ENCODE data around the gene FAN1.

- TF ChIP-seq EZH2 (IDR thresholded peaks at IDR 0.05; ENCODE audit: insufficient read depth, poor library complexity, severe bottlenecking) (no peak), EZH2phosphoT487 (IDR thresholded peaks at IDR 0.05; ENCODE audit: insufficient read depth, low read depth) (no peak)
Measured at GRCh38 chr15:30985081-30985531, 81.4 kb downstream of the FAN1 start.
